ENCODE measurements around the gene IMMP2L. TPM values are rescaled to one million over a fixed set of nuclear protein-coding genes. Genes with fewer than 3 reads are reported as not detected.

IMMP2L gene
- total RNA-seq, 2 donors from 2014 or later: 13.1 to 22.7 TPM

- DNase-seq (ENCODE audit: low spot score) (no peak), ATAC-seq (ENCODE audit: insufficient number of reproducible peaks, low FRiP score, low read depth) (no peak)
- Histone ChIP-seq H3K27ac (no peak overlapping the region), H3K27me3 (replicated peaks; ENCODE audit: insufficient read depth) (no peaks in the 10 kb centered on the region), H3K9me3 (no peaks in the 10 kb centered on the region), H3K4me3 (no peak overlapping the region), H3K4me1 (ENCODE audit: control insufficient read depth in 1 of 2, low read depth in 2 of 2) (peaks cover 6% of the 10 kb centered on the region in 2 donors), H3K36me3 (no peaks in the 10 kb centered on the region)
- TF ChIP-seq CTCF (IDR thresholded peaks at IDR 0.05): no peak
Observed at GRCh38 chr7:110877016-110877415, 685.3 kb downstream of the IMMP2L start.

GRCh38 chr7:110875346-110875745 lies 686.9 kb downstream of the IMMP2L start:
- TF ChIP-seq CTCF (IDR thresholded peaks at IDR 0.05): no peak
- Histone ChIP-seq H3K4me3 (no peak overlapping the region), H3K36me3 (no peaks in the 10 kb centered on the region), H3K27me3 (replicated peaks; ENCODE audit: insufficient read depth) (no peaks in the 10 kb centered on the region), H3K4me1 (ENCODE audit: control insufficient read depth in 1 of 2, low read depth in 2 of 2) (peaks cover 13 to 17% of the 10 kb centered on the region in 2 donors), H3K9me3 (no peaks in the 10 kb centered on the region), H3K27ac (no peak overlapping the region)
- DNase-seq (ENCODE audit: low spot score) (no peak), ATAC-seq (ENCODE audit: insufficient number of reproducible peaks, low FRiP score, low read depth) (no peak)

- Histone ChIP-seq H3K27ac (no peak overlapping the region), H3K4me1 (ENCODE audit: control insufficient read depth in 1 of 2, low read depth in 2 of 2) (peaks cover 10 to 41% of the 10 kb centered on the region in 2 donors), H3K4me3 (no peak overlapping the region), H3K36me3 (no peaks in the 10 kb centered on the region), H3K27me3 (replicated peaks; ENCODE audit: insufficient read depth) (no peaks in the 10 kb centered on the region), H3K9me3 (no peaks in the 10 kb centered on the region)
- no peak for TF ChIP-seq CTCF (IDR thresholded peaks at IDR 0.05)
- DNase-seq (ENCODE audit: low spot score): no peak
- ATAC-seq (ENCODE audit: insufficient number of reproducible peaks, low FRiP score, low read depth): no peak
Observed at GRCh38 chr7:110871856-110872255, 690.4 kb downstream of the IMMP2L start.

GRCh38 chr7:110870926-110871325 lies 691.4 kb downstream of the IMMP2L start:
- Histone ChIP-seq H3K27me3 (replicated peaks; ENCODE audit: insufficient read depth) (no peaks in the 10 kb centered on the region), H3K36me3 (no peaks in the 10 kb centered on the region), H3K27ac (no peak overlapping the region), H3K4me3 (no peak overlapping the region), H3K9me3 (no peaks in the 10 kb centered on the region), H3K4me1 (ENCODE audit: control insufficient read depth in 1 of 2, low read depth in 2 of 2) (peaks cover 7 to 36% of the 10 kb centered on the region in 2 donors)
- DNase-seq (ENCODE audit: low spot score) (no peak), ATAC-seq (ENCODE audit: insufficient number of reproducible peaks, low FRiP score, low read depth) (no peak)
- no peak for TF ChIP-seq CTCF (IDR thresholded peaks at IDR 0.05)

GRCh38 chr7:110868458-110868857 lies 693.8 kb downstream of the IMMP2L start:
- no peak for DNase-seq (ENCODE audit: low spot score)
- Histone ChIP-seq H3K4me3 (no peak overlapping the region), H3K27ac (peak overlapping the region in 1 of 2 donors; percentile 64), H3K9me3 (no peaks in the 10 kb centered on the region), H3K27me3 (replicated peaks; ENCODE audit: insufficient read depth) (no peaks in the 10 kb centered on the region), H3K36me3 (no peaks in the 10 kb centered on the region), H3K4me1 (ENCODE audit: control insufficient read depth in 1 of 2, low read depth in 2 of 2) (peaks cover 7 to 36% of the 10 kb centered on the region in 2 donors)
- no peak for TF ChIP-seq CTCF (IDR thresholded peaks at IDR 0.05)
- peak; percentile 68 for ATAC-seq (ENCODE audit: insufficient number of reproducible peaks, low FRiP score, low read depth)

All from thoracic aorta (tissue), 2 donors.